Islet precursor cell (in vitro differentiated cells): ENCODE data around the gene REPS2.

Source experiments
- DNase-seq: peaks from one replicate; pipeline ENCODE4 v3.0.0-alpha.2; 2018

The REPS2 gene

DNA sequence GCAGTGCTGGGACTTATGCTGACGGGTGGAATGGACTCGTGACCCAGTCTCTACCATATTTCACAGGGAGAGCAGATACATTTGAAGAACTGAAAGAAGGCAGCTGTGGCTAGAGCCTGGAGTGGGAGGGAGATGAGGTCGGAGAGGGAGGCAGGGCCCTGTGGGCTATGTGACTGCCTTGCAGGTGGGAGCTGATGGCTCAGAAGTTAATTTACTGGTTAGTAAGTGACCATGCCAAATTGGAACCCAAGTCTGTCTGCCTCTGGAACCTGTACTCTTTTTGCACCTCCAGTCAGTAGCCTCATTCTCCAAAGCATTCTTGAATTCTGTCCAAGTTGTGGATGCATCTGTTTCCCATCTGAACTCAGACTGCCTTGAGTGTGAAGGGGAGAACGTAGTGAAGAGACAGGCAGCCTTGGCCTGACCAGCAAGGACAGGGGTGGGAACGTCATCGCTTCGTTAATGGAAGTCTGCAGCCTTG is 92.3 kb downstream of the REPS2 start:
- no peak for DNase-seq

DNA sequence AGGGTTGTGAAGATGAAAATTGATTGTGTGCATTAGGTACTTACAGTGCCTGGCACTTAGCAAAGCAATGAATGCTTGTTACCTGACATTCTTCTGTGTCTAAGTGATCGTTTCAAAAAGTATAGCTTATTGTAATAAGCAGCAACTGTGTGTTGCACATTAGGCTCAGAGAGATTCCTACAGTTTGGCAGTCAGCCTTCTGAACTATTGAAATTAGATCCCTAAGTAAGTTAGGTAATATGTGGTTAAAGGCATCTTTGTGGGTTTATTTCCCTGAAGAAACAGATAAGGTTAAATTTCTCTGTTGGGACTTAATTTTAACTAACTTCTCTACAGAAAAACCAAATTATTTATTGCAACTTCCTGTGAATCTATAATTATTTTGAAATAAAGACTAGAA is 93.4 kb downstream of the REPS2 start:
- no peak for DNase-seq

DNA sequence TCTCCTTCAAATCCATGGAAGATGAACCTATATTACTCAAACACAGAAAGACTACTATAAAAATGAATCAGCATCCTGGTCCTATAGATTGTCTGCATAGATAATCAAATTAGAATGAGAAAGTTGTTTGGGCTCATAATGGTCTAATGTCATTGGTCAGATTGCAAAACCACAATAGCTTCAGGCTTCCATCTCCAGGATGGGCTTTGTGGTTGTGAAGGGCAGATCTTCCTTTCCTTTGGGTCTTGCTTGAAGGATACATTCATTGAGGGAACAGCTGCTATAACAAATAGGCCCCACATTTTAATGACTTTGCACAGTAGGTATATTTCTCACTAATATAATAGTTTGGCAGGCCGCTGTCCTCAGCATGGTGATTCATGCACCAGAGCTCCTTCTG is 94.3 kb downstream of the REPS2 start:
- DNase-seq = no peak

DNA sequence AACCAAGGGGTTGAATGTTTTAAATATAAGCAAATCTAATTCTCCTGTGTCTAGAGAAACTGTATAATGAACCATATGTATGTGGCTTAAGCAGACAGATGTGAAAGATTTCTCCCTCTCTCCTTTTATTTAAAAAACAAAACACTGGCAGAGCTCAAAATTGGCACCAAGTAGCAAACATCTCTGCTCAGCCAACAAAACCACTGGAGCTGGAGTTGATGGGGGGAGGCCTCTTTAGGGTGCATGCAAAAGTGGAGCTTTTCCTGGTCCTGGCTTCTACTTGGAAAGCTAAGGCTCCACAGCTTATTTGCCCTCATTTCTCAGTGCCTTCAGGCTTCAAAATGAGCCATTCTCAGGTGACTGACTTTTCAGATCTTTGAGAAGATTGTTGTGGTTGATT is 95.6 kb downstream of the REPS2 start:
- no peak for DNase-seq

DNA sequence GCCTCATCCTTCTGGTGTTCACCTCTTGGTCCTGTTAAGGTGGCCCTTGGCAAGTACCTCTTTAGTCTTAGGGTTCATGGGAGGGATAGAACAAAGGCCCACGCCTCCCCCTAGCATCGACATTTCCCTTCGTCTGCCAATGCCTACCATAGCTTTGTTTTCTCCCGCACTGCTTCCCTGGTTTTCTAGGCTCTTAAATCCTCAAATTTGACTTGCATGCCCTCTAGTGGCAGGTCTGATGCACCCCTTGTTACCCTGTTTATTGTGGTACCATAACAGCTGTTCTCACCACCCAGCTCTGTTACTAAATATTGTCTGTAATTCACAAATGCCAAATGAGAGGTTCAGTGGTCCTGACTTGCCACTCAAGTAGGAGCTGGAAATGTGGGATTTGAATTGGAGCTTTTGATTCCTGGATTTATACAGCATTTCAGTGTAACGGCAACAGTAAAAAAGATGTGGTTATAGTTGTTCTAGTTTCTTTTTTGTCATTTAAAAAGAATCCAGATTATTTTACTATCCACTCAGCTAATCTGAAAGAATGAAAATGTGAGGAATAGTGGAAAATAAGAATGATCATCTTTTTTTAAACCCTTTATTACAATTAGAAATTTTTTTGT is 100.1 kb downstream of the REPS2 start:
- DNase-seq = peak; percentile 80

DNA sequence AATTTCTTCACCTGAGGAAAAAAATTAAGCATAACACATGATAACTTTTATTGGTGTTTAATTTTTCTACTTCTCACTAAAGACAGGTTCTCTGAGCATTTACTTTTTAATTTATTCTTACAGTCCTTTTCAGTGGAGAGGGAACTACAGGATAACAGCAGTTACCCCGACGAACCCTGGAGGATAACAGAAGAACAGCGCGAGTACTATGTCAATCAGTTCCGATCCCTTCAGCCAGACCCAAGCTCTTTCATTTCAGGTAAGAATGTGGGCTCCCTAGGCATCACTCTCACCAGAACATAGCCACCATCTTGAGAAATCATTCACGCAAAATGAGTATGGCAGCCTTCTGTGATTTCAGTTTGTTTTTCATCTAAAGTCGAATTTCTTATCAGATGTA is 100.8 kb downstream of the REPS2 start:
- no peak for DNase-seq

DNA sequence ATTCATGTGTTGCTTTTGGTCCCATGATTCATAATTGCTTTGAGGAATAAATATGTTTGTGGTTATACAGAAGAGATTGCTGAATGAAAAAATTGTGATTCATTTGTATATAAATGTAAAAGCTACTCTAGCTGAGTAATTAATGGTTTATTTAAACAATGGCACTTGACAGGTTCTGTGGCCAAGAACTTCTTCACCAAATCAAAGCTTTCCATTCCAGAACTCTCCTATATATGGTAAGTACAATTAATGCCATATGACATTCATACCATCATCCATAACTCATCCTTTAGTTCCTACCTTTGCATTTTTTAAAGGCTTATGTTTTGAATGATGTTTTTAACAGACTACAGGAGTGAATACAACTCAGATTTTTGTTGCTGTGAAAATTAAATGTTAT is 105.8 kb downstream of the REPS2 start:
- no peak for DNase-seq

DNA sequence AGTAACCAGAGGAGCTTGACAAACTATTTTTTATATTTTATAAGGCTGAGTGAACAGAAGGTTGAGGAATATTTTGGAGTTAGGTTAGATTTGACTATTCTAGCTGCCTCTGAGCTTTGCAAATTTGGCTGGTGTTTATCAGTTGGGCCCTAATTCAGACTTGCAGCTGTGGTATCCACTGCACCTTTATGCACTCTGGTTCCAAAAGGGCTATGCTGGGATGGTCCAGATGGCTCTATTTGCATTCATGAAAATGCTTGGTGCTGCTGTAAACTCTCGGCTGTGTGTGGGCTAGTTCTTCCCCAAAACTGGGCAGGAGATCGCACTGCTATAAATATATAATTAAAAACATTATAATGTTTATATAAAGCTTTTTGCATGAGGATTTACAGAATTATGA is 106.3 kb downstream of the REPS2 start:
- DNase-seq = no peak

DNA sequence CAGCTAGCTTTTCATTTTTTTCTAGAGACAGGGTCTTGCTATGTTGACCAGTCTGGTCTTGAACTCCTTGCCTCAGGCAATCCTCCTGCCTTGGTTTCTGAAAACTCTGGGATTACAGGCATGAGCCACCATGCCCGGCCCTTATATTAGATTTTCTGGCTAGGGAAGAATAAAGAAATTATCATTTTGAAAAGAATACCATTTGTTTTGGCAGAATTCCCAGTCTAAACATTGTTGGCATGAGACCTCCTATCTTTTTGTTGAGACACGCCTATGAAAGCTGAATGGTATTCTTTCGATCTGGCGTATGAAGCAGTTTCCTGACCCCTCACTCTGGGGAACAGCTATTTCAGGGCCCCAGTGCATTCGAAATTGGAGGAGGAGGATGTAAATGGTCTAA is 107.0 kb downstream of the REPS2 start:
- DNase-seq = no peak

DNA sequence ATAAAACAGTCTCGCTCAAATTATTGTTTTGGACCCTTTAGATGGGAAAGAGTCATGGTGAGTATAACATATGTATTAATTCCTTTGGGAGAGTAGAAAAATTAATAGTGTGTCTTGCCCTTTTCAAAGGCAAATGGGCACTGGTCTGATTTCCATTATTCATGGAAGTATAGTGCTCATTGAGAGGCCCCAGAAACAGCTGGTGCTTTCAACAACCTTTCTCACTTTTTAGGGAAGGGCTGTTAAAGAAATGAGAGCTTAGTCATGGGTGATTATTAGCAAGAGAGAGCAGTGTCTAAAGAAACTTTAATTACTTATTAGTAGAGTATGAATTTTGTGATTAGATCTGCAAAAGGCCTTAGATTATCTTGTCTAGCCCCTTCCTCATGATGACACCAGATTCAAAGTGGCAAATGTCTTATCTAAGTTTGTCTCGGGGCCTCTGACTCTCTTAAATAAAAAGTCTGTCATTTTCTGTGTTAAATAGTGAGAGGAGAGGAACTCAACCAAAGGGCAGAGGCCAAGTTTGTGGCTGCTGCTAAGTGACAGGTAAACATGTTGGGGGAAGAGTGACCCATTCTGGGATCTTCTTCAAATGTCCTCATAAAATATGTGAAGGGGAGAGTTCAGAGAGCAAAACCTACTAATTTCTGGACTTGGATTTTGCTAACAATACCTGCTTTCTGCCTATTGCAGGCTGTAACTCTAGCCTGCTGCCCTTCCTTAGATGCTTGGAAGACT is 110.6 kb downstream of the REPS2 start:
- DNase-seq = no peak

DNA sequence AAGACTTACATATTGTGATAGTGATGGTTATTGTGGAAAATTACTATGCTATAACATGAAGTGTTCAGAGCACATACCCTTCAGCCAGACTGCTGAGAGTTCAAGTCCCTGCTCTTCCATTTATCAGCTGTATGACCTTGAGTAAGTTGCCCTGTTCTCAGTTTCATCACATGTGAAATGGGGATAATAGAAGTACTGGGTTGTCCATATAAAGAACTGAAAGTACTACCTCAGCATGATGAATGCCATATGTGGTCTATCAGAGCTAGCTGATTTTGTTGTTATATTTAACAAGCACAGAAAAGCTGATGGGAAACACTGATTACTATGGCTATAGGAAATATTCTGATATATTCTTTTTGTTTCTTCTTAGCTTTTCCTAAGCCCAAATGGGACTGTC is 115.6 kb downstream of the REPS2 start:
- no peak for DNase-seq

DNA sequence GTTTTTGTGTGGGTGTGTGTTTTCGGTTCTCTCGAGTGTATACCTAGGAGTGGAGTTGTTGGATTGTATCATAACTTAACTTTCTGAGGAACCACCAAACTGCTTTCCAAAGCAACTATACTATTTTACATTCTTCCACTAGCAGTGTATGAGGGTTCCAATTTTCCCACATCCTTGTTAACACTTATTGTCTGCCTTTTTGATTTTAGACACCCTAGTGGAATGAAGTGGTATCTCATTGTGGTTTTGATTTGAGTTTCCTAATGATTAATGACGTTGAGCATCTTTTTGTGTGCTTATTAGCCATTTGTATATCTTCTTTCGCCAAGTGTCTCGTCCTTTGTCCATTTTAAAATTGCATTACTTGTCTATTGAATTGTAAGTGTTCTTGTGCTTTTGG is 118.6 kb downstream of the REPS2 start:
- no peak for DNase-seq

DNA sequence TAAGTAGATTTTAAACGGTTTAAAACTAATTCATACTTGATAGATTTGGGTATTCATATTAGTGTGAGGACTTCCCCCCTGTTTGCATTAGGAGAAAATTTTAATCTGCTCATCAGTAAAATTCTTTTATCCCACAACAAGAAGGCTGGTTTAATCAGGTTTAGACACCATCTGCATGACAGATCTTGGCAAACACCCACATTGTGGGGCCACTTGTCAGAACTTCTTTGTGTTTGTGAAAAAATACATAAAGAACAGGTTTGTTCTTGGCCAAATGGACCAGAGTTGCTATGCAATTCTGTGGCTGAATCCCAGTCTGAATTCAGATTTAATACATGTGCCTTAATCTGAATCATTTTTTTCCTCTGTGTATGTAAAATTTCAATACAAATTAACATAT is 121.1 kb downstream of the REPS2 start:
- no peak for DNase-seq

DNA sequence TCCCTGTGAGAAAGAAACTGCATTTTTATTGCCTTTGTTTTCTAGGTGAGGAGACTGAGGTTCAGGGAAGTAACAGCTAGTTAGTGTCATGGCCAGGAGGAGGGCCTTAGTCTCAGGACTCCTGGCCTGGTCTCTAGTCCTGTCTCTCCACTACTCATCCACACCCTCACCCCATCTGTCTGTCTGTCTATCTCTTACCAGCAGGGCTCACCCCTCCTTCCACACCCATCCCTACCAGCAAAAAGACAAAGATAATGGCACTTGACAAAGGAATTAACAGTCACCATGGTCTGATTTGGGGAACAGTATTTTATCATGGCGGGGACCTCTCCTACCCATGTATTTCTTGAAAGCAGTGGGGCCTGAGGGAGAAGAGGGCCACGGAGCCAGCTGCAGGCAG is 125.8 kb downstream of the REPS2 start:
- DNase-seq = no peak

DNA sequence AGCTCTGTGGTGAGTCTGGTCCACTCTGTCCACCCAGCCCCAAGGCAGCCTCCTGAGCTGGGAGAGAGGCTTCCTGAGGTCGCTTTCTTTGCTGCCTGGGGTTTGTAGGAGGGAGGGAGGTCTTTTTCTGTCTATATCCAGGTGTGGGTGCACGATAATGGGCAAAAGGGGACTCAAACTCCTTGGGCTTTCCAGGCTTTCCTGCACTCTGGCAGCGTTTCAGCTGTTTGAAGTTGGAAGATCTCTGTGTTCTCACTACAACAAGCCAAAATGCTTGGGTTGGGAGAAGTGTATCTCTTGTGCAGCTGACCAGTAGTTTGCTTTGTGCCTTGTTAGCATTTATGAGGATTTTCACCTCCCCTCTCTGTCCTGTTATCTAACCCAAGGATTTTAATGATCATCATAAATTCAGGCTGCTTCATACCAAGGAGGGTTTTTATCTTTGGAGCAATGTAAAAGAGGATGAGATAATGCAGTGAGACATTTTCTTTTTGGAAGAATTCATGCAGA is 126.3 kb downstream of the REPS2 start:
- DNase-seq = no peak

DNA sequence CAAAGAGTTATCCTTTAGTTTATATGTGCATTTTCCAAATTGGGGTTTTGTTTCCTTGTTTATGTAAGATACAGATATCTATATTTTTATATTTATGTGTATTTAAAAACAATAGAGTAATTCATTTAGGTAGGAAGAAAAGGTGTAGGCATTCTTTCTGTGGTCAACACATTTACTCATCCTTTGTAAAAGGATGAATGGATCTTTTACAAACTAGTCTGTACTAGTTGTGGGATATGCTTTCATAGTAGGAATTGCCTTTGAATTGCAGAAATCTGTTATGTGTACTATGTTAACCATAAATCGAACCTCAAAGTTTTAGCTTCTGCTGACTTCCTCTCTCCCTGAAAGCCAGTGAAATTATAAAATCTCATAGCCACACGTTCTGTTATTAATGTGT is 128.5 kb downstream of the REPS2 start:
- DNase-seq = no peak

DNA sequence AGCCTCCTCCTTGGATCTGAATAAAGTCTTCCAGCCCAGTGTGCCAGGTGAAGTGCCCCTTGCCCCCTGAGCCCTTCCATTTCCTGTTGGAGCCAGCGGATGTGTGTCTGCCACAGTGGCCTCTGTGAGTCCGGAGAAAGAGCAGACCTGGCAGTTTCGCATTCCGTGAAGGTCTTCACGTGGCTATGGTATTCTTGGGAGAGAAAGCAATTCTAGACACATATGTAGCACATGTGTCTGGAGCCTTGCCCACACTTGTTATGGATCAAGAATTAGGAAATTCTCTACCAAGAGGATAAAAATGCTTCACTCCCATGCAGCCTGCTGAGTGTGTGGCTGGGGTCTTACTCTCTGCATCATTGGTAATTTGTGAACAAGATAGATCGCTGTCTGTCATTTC is 130.9 kb downstream of the REPS2 start:
- DNase-seq = no peak

DNA sequence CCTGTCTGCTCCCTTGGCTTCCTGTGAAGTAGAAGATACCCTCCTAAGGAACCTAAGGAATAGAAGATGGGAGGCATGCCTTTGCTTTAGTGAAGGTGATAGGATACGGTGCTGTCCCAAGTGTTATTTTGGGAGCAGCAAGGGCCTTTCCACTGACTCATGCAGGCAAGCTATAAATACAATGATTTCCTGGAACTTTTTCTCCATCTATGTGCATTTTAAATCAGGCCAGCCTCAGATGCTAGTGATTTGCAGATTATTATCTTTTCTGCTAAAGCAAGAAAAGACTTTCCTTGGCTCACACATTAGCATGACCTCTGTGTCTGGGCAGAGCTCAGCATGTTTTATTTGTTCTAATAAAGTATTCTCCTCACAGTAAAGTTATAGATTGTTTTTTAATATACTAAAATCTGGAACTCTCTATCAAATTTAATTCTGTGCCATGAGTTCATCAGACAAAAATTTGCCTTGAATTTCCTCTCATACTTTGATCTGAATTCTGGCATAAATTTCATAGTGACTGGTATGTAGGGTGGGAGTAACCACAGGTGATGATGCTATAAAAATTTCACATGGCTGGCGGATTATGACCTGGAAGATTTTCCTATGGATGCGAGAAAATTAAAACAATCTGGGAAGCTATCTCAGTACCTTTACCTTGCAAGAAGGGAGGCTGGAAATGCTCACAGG is 131.7 kb downstream of the REPS2 start:
- DNase-seq = no peak

DNA sequence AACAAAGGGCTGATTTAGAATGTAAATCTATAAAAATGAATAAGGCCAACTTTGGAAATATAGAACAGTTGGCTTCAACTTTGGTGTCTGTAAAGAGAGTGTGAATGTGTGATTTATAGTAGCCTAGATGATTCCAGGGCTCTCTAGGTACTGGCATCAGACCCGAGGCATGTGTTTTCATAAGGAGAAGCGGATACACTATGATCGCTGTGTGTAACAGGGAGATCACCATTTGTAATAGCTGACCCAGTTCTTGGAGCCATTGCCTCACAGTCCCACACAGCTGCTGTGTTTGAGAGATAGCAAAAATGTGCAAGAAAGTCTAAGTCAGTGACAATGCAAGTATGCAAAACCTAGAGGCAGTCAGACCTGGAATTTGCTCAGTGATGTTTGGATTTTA is 135.1 kb downstream of the REPS2 start:
- DNase-seq = no peak

DNA sequence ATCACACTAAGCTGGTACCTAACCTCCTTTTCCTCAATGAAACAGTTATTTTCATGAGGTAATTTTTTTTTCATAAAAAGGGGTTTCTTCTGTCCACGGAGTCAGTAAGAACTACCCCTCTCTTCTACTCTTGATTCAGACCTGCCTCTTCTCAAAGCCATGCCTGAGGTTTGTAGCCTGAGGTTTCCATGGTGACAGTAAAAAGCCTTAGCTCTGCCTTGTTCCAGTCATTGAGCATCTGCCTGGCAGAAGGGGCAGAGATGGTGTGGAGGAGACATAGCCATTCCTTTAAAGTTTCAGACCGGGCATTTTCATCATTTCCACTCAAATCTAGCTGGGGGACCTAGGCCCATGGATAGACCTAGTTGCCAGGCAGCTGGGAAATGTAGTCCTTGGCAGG is 135.5 kb downstream of the REPS2 start:
- no peak for DNase-seq

DNA sequence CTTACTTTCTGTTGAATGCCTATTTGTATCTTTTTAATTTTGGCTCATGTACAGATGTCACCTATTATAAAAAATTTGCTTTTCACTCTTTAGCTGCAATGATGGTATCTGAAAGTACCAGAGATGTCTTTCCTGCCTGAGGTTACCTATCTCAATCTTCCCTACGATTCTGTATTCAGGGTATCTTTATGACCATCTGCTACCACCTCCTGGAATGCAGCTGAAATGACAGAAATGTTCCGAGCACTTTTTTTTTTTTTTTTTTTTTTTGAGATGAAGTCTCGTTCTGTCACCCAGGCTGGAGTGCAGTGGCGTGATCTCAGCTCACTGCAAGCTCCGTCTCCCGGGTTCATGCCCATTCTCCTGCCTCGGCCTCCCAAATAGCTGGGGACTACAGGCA is 136.4 kb downstream of the REPS2 start:
- no peak for DNase-seq

DNA sequence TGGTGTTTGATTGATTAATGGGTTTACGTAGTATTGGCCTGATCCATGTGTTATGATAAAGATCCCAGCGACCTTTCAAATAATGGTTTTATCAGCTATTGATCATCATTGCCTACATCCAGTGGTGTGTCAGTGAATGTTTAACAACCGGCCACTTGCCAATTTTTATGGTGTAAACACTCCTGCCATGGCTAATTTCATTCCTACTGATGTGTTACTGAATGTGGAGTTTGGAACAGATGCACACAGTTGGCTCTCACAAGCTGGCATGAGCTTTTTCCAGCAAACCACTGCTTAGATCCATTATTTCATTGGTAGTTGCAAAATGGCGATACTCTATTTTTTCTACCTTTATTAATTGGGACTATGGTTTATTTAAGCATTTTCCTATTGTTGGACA is 139.9 kb downstream of the REPS2 start:
- no peak for DNase-seq

DNA sequence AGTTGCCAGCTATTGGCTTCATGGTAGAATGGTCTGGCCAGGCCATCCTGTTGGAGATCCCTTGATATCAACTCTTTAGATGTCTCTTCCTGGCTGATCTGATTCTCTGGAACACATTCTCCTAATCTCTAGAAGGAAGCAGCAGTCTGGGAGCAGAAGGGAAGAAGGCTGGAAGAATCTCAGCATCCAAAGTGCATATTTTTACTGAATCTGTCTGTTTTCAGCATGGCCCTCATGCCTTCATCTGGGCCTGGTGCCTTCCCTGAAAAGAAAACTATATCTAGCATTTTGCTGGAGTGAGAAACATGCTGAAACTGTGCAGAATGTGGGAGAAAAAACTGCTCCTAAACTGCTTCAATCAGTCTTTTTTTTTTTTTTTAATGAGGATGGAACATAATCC is 148.7 kb downstream of the REPS2 start:
- DNase-seq = no peak
